A673 (cell line): ENCODE results near the gene MAP3K5.

Experiments used
- CTCF ChIP-seq: fragments of 300-800, 200-600 bp; sonication (generic); conservative IDR thresholded peaks from 2 replicates; pipeline ENCODE4 v1.5.1; 2017; ENCODE audit warnings: low read depth, mild to moderate bottlenecking, antibody characterized with exemption, low read length, moderate library complexity, mixed read lengths
- EZH2 ChIP-seq: fragments of 200-600 bp; sonication (generic); IDR thresholded peaks from 2 replicates; pipeline ENCODE4 v1.6.1; 2017; ENCODE audit warnings: borderline replicate concordance, low read depth, mild to moderate bottlenecking, mixed read lengths, antibody characterized with exemption, low read length; ENCODE audit not compliant: poor library complexity, severe bottlenecking

GRCh38 chr6:136576821-136577220, 215.5 kb downstream of the MAP3K5 start:
- TF ChIP-seq CTCF (no peak), EZH2 (no peak)
